Fibroblast of the aortic adventitia (primary cell): ENCODE data around the gene COG4. TPM values are rescaled to one million over a fixed set of nuclear protein-coding genes. Genes with fewer than 3 reads are reported as not detected.

ENCODE experiments used
- DNase-seq: peaks from one replicate; pipeline ENCODE4 v3.0.0-alpha.2; 2010; ENCODE audit warnings: low read depth
- H3K4me3 ChIP-seq: 2 replicates; pipeline ENCODE4 v1.5.1; 2011; ENCODE audit warnings: low read depth, mild to moderate bottlenecking, control low read depth, low read length, moderate library complexity
- CTCF ChIP-seq: IDR thresholded peaks from 2 replicates; pipeline ENCODE4 v1.5.1; 2011; ENCODE audit warnings: mild to moderate bottlenecking, low read length, control low read depth, inconsistent platforms; ENCODE audit not compliant: insufficient read depth
- small RNA-seq: library from RNA; depleted of rRNA; stranded (forward); fragments of <200 nt; gene quantifications from one replicate; pipeline ENCODE3, GENCODE V24; 2012
- total RNA-seq: library from RNA; depleted of rRNA; stranded (reverse); fragments of >200 nt; gene quantifications from 2 replicates; pipeline ENCODE4 v1.2.3, GENCODE V29; 2012; ENCODE audit warnings: low replicate concordance

The COG4 gene
- total RNA-seq, 1 donor: 59.9 TPM

- no peak overlapping the region for H3K4me3 ChIP-seq
- no peak for DNase-seq
- no peak for TF ChIP-seq CTCF
These were observed 88.7 kb downstream of the COG4 start for GRCh38 chr16:70434484-70435260.

- peak overlapping the region; percentile 15 for H3K4me3 ChIP-seq
- no peak for TF ChIP-seq CTCF
- peak; percentile 86 for DNase-seq
These were observed 89.8 kb downstream of the COG4 start for GRCh38 chr16:70433458-70434103.

- H3K4me3 ChIP-seq: no peak overlapping the region
- TF ChIP-seq CTCF: no peak
- peak; percentile 39 for DNase-seq
These were observed 90.5 kb downstream of the COG4 start for GRCh38 chr16:70432723-70433457.

- no peak for TF ChIP-seq CTCF
- no peak for DNase-seq
- no peak overlapping the region for H3K4me3 ChIP-seq
These were observed 91.0 kb downstream of the COG4 start for GRCh38 chr16:70432356-70432722.

GRCh38 chr16:70430667-70431536, 92.5 kb downstream of the COG4 start:
- TF ChIP-seq CTCF: no peak
- H3K4me3 ChIP-seq: no peak overlapping the region
- DNase-seq: no peak

Small RNA genes within 50 kb of the gene (small RNA-seq; reads per million reads assigned to genes)
- not detected for gene RNU6-23P
- not detected for gene RPS27P26
- gene SNORD111: 1.1 reads per million, percentile 38 among the genes with 10 or more reads in this experiment
- gene SNORD111B: 159 reads per million, percentile 98 among the genes with 10 or more reads in this experiment

Other genes with a start within 250 kb of the COG4 start
- 160 and 167 TPM in 2 replicates for gene AARS1, start 234.0 kb downstream of the COG4 start, total RNA-seq
- gene DDX19B, start 224.4 kb downstream of the COG4 start, total RNA-seq: 28.5 and 30.5 TPM in 2 replicates
- gene DDX19A, start 176.7 kb downstream of the COG4 start, total RNA-seq: 28.1 and 37.4 TPM in 2 replicates
- 16.7 and 18.9 TPM in 2 replicates for gene ST3GAL2, start 84.5 kb downstream of the COG4 start, total RNA-seq
- gene FCSK, start 69.0 kb downstream of the COG4 start, total RNA-seq: 8.1 and 8.9 TPM in 2 replicates
- gene SF3B3, start 262 bp upstream of the COG4 start, total RNA-seq: 39.1 and 184 TPM in 2 replicates
- gene IL34, start 123.0 kb upstream of the COG4 start, total RNA-seq: 3.4 and 10.9 TPM in 2 replicates
- 8.3 and 24.0 TPM in 2 replicates for gene MTSS2, start 162.5 kb upstream of the COG4 start, total RNA-seq